OCI-LY7 (cell line): ENCODE data around the gene ISM1. TPM values are rescaled to one million over a fixed set of nuclear protein-coding genes. Genes with fewer than 3 reads are reported as not detected.

Experiments
- BruUV-seq: library from RNA; stranded (reverse); fragments of 400-500 nt; replicated peaks from 2 replicates; lab custom pipeline; 2021; lab: Mats Ljungman, UMichigan
- CTCF ChIA-PET: fragments of 300-600 bp; sonication (Branson Sonifier 250); formaldehyde crosslinking; loops from one replicate; lab custom pipeline; 2022; ENCODE audit warnings: antibody characterized with exemption; ENCODE audit not compliant: unreplicated experiment; lab: Charles Lee
- POLR2A ChIA-PET: fragments of 300-600 bp; sonication (Branson Sonifier 250); formaldehyde crosslinking; loops from one replicate; lab custom pipeline; 2022; ENCODE audit warnings: antibody characterized with exemption; lab: Charles Lee
- DNase-seq: peaks from one replicate; pipeline ENCODE4 v3.0.0-alpha.2; 2015; ENCODE audit warnings: low spot score
- H2AFZ ChIP-seq: fragments of 200-600 bp; sonication (generic), shearing (Covaris generic); 2 replicates; pipeline ENCODE4 v1.6.1; 2014; ENCODE audit warnings: mild to moderate bottlenecking, antibody characterized with exemption, low read length, moderate library complexity
- H3K27ac ChIP-seq: fragments of 200-600 bp; sonication (generic); 2 replicates; pipeline ENCODE4 v1.5.1; 2014; ENCODE audit warnings: mixed run types, low read depth, mild to moderate bottlenecking, moderate library complexity, low read length, inconsistent platforms; ENCODE audit not compliant: poor library complexity, severe bottlenecking
- H3K36me3 ChIP-seq: fragments of 200-600 bp; sonication (generic); 2 replicates; pipeline ENCODE4 v1.6.1; 2014; ENCODE audit warnings: mild to moderate bottlenecking, antibody characterized with exemption, low read length, moderate library complexity, mixed read lengths; ENCODE audit not compliant: insufficient read depth
- H3K4me1 ChIP-seq: fragments of 200-600 bp; sonication (generic); 2 replicates; pipeline ENCODE4 v1.5.1; 2014; ENCODE audit warnings: mild to moderate bottlenecking, low read length; ENCODE audit not compliant: insufficient read depth, poor library complexity, severe bottlenecking
- H3K4me2 ChIP-seq: fragments of 200-600 bp; sonication (generic); 2 replicates; pipeline ENCODE4 v1.6.1; 2014; ENCODE audit warnings: mild to moderate bottlenecking, low read length
- H3K4me3 ChIP-seq: fragments of 200-600 bp; sonication (generic); 2 replicates; pipeline ENCODE4 v1.5.1; 2014; ENCODE audit warnings: mild to moderate bottlenecking, low read depth, low read length; ENCODE audit not compliant: poor library complexity, severe bottlenecking
- H3K79me2 ChIP-seq: fragments of 200-600 bp; sonication (generic); 2 replicates; pipeline ENCODE4 v1.6.1; 2016; ENCODE audit warnings: low read depth, mild to moderate bottlenecking, low read length, moderate library complexity, mixed read lengths; ENCODE audit not compliant: insufficient read depth
- H3K9me2 ChIP-seq: fragments of 200-600 bp; sonication (generic); 2 replicates; pipeline ENCODE4 v1.6.1; 2016; ENCODE audit warnings: mild to moderate bottlenecking, low read length, mixed read lengths; ENCODE audit not compliant: insufficient read depth
- H3K9me3 ChIP-seq: fragments of 200-600 bp; sonication (generic); 2 replicates; pipeline ENCODE4 v1.6.1; 2014; ENCODE audit warnings: mild to moderate bottlenecking, mixed run types, low read length, mixed read lengths
- H4K20me1 ChIP-seq: fragments of 200-600 bp; sonication (generic); 2 replicates; pipeline ENCODE4 v1.6.1; 2014; ENCODE audit warnings: mild to moderate bottlenecking, antibody characterized with exemption, low read length, moderate library complexity, mixed read lengths; ENCODE audit not compliant: insufficient read depth
- EZH2phosphoT487 ChIP-seq: fragments of 200-600 bp; sonication (generic); IDR thresholded peaks from 2 replicates; pipeline ENCODE4 v1.6.1; 2018; ENCODE audit warnings: low read depth, borderline replicate concordance, mild to moderate bottlenecking, mixed run types, antibody characterized with exemption, low read length, moderate library complexity, mixed read lengths
- intact Hi-C: fragments of 100-400 bp; cut with micrococcal nuclease; formaldehyde crosslinking; loops from one replicate; pipeline ENCODE4 v1.10.0; 2022; ENCODE audit not compliant: unreplicated experiment
- total RNA-seq, 2 experiments: library from RNA; depleted of rRNA in 1 of 2; stranded (reverse); fragments of >200 nt in 1 of 2; shearing (Covaris generic) in 1 of 2; gene quantifications; 2 replicates each; pipeline ENCODE4 v1.2.3, GENCODE V29; 2014 to 2022
- TF ChIP-seq, protein P1 (sequence below): fragments of 200-600 bp; sonication (generic); conservative IDR thresholded peaks from 2 replicates; pipeline ENCODE4 v1.5.1; 2014; ENCODE audit warnings: mild to moderate bottlenecking, antibody characterized with exemption, low read length, moderate library complexity, mixed read lengths

Gene ISM1
- total RNA-seq, 2 experiments from 2014 or later: not detected

DNA sequence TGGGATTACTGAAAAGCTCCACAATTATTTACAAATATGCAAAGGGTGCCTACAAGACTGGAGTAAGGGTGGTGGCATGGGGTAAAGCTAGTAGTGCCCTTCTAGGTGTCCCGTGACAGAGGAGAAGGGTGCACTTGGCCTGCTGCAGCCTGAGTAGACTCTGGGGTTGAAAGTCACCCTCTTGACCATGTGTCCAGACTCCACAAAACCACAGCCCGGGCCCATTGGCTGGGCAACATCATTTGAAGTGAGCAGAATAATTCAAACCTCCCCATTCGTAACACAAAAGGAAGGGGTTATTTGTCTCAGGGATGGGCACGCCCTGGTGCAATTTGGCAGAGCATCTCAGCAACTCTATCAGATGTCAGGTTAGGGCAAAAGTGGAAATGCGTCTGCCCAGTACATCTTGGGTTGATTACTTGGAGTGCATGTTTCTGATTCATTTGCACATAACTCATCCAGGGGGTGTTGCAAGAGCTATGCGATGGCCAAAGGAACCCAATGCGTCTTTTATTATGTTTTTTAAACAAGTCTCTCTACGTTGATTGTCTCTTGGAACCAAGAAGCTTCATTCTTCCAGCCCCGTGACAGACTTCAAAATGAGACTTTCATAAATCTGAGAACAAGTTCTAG is 56.7 kb downstream of the ISM1 start:
- H4K20me1 ChIP-seq: no peaks in the 10 kb centered on the region
- H3K4me3 ChIP-seq: no peak overlapping the region
- no TSS peak for BruUV-seq
- intact Hi-C loops: no loop called here
- H3K27ac ChIP-seq: no peak overlapping the region
- no peak overlapping the region for H3K4me2 ChIP-seq
- H3K36me3 ChIP-seq: no peaks in the 10 kb centered on the region
- H3K9me2 ChIP-seq: no peaks in the 10 kb centered on the region
- POLR2A ChIA-PET: interaction anchor here (0.7 kb wide), 1 partner anchor 10 kb away, joined by 5 read pairs; no protein-coding TSS in a partner anchor
- CTCF ChIA-PET: no interaction called here
- H3K4me1 ChIP-seq: no peaks in the 10 kb centered on the region
- H3K9me3 ChIP-seq: no peaks in the 10 kb centered on the region
- no peak for DNase-seq
- H2AFZ ChIP-seq: no peak overlapping the region
- no peaks in the 10 kb centered on the region for H3K79me2 ChIP-seq
- TF ChIP-seq EZH2phosphoT487: no peak
- TF ChIP-seq, protein P1, sequence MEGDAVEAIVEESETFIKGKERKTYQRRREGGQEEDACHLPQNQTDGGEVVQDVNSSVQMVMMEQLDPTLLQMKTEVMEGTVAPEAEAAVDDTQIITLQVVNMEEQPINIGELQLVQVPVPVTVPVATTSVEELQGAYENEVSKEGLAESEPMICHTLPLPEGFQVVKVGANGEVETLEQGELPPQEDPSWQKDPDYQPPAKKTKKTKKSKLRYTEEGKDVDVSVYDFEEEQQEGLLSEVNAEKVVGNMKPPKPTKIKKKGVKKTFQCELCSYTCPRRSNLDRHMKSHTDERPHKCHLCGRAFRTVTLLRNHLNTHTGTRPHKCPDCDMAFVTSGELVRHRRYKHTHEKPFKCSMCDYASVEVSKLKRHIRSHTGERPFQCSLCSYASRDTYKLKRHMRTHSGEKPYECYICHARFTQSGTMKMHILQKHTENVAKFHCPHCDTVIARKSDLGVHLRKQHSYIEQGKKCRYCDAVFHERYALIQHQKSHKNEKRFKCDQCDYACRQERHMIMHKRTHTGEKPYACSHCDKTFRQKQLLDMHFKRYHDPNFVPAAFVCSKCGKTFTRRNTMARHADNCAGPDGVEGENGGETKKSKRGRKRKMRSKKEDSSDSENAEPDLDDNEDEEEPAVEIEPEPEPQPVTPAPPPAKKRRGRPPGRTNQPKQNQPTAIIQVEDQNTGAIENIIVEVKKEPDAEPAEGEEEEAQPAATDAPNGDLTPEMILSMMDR: no peak

DNA sequence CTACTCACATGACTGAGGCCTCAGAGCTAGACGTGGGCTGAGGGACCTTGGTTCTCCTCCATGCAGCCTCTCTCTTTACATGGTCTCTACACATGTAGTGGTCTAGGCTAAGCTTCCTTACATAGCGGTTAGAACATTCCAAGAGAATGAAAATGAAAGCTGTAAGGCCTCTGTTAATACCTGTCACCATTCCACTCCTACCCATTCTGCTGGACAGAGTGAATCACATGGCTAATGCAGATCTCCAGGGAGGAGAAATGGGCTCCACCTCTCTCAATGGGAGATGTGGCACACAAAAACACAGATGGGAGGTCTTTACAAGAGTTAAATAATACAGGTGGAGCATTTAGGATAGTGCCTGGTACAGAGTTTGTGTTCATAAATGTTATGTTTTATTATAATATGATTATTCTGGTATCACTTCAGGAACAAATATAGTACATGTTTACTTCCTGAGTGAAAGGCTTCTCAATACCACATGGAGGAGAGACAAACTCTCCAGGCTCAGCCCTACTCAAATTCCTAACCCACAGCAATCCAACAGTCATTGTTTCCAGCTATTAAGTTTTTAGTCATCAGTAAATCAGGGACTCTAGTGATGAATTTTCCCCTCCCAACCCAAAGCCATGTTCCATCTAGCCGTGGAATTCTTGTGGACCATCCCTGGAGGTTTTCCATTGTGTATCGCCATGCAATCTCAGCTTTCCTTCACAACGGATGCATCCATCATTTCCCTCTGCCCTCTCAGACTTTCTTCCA is 57.9 kb downstream of the ISM1 start:
- H2AFZ ChIP-seq: no peak overlapping the region
- H3K27ac ChIP-seq: no peak overlapping the region
- no peaks in the 10 kb centered on the region for H3K9me3 ChIP-seq
- intact Hi-C loops: no loop called here
- H3K4me2 ChIP-seq: no peak overlapping the region
- no peaks in the 10 kb centered on the region for H3K9me2 ChIP-seq
- POLR2A ChIA-PET: no interaction called here
- CTCF ChIA-PET: no interaction called here
- TF ChIP-seq, protein P1: no peak
- TF ChIP-seq EZH2phosphoT487: no peak
- no peaks in the 10 kb centered on the region for H3K36me3 ChIP-seq
- H4K20me1 ChIP-seq: no peaks in the 10 kb centered on the region
- no peak for DNase-seq
- H3K4me1 ChIP-seq: no peaks in the 10 kb centered on the region
- no peaks in the 10 kb centered on the region for H3K79me2 ChIP-seq
- H3K4me3 ChIP-seq: no peak overlapping the region
- no TSS peak for BruUV-seq
